H1 (cell line): ENCODE measurements around the gene GULP1. TPM values are rescaled to one million over a fixed set of nuclear protein-coding genes. Genes with fewer than 3 reads are reported as not detected.

Experiments used
- CTCF ChIA-PET: fragments of 300-600 bp; sonication (Branson Sonifier 250); formaldehyde crosslinking; loops from one replicate; lab custom pipeline; 2021; ENCODE audit not compliant: partially characterized antibody; lab: Charles Lee
- POLR2A ChIA-PET: fragments of 300-600 bp; sonication (Branson Sonifier 250); formaldehyde crosslinking; loops from one replicate; lab custom pipeline; 2021; ENCODE audit warnings: inconsistent platforms; ENCODE audit not compliant: partially characterized antibody; lab: Charles Lee
- DNase-seq, 2 experiments: peaks; one replicate each; pipeline versions ENCODE4 v3.0.0 to v3.0.0-alpha.2; 2010 to 2022; ENCODE audit warnings: low spot score in 2 of 2, low read depth in 1 of 2, mixed read lengths in 1 of 2
- FAIRE-seq: peaks from 2 replicates; lab custom pipeline; 2011; peaks lifted over from hg19 to GRCh38; lab: Jason Lieb, UNC
- H2AFZ ChIP-seq: 2 replicates; pipeline ENCODE4 v1.8.1; 2012; ENCODE audit warnings: low read length, inconsistent platforms
- H2AK5ac ChIP-seq: 2 replicates; pipeline ENCODE4 v1.6.1; 2013; ENCODE audit warnings: low read depth, low read length
- H2BK120ac ChIP-seq: replicated peaks from 2 replicates; pipeline ENCODE3; 2013; ENCODE audit warnings: low read depth, low read length, inconsistent platforms
- H2BK12ac ChIP-seq: 2 replicates; pipeline ENCODE4 v1.6.1; 2013; ENCODE audit warnings: low read depth, low read length
- H2BK15ac ChIP-seq: 2 replicates; pipeline ENCODE4 v1.6.1; 2013; ENCODE audit warnings: low read length
- H2BK20ac ChIP-seq: 2 replicates; pipeline ENCODE4 v1.6.1; 2013; ENCODE audit warnings: low read length
- H2BK5ac ChIP-seq: 2 replicates; pipeline ENCODE4 v1.6.1; 2013; ENCODE audit warnings: low read depth, low read length
- H3K14ac ChIP-seq: 2 replicates; pipeline ENCODE4 v1.6.1; 2013; ENCODE audit warnings: inconsistent platforms; ENCODE audit not compliant: insufficient read length
- H3K18ac ChIP-seq: 2 replicates; pipeline ENCODE4 v1.6.1; 2013; ENCODE audit warnings: low read length; ENCODE audit errors: extremely low read depth
- H3K23ac ChIP-seq: 2 replicates; pipeline ENCODE4 v1.6.1; 2013; ENCODE audit warnings: inconsistent platforms; ENCODE audit not compliant: insufficient read length
- H3K23me2 ChIP-seq: 2 replicates; pipeline ENCODE4 v1.6.1; 2013; ENCODE audit warnings: low read depth, low read length
- H3K27ac ChIP-seq: 2 replicates; pipeline ENCODE4 v1.6.1; 2011; ENCODE audit warnings: low read depth, low read length, inconsistent platforms
- H3K27me3 ChIP-seq, 4 experiments: replicated peaks in 1 of 4; 1 replicate in 1 of 4; 2 replicates in 3 of 4; pipeline versions ENCODE4 v1.6.1 to v1.8.1; 2011 to 2013; ENCODE audit warnings: low read length in 3 of 4, mild to moderate bottlenecking in 3 of 4, inconsistent platforms in 2 of 4, mixed read lengths in 2 of 4, moderate library complexity in 1 of 4; ENCODE audit not compliant: control insufficient read depth in 3 of 4, insufficient read depth in 3 of 4; ENCODE audit errors: extremely low read depth in 1 of 4
- H3K36me3 ChIP-seq, 4 experiments: 2 replicates each; pipeline versions ENCODE4 v1.6.1 to v1.8.1; 2011 to 2013; ENCODE audit warnings: mild to moderate bottlenecking in 4 of 4, low read length in 3 of 4, moderate library complexity in 2 of 4, control low read depth in 1 of 4, inconsistent platforms in 1 of 4; ENCODE audit not compliant: insufficient read depth in 4 of 4, control insufficient read depth in 2 of 4
- H3K4ac ChIP-seq: replicated peaks from 2 replicates; pipeline ENCODE3; 2013; ENCODE audit warnings: low read length, low read depth, mixed read lengths, inconsistent platforms; ENCODE audit not compliant: insufficient read length
- H3K4me1 ChIP-seq, 4 experiments: replicated peaks in 1 of 4; 1 replicate in 1 of 4; 2 replicates in 3 of 4; pipeline versions ENCODE4 v1.6.1 to v1.8.1; 2011 to 2013; ENCODE audit warnings: low read length in 3 of 4, inconsistent platforms in 2 of 4, mixed read lengths in 1 of 4; ENCODE audit not compliant: insufficient read depth in 4 of 4, control insufficient read depth in 3 of 4
- H3K4me2 ChIP-seq, 2 experiments: 2 replicates each; pipeline versions ENCODE4 v1.6.1 to v1.8.1; 2011 to 2013; ENCODE audit warnings: low read depth in 2 of 2, low read length in 2 of 2, control low read depth in 1 of 2, inconsistent platforms in 1 of 2, mild to moderate bottlenecking in 1 of 2; ENCODE audit not compliant: insufficient read depth in 1 of 2
- H3K4me3 ChIP-seq, 4 experiments: fragments of 200-600, 300-600 bp in 1 of 4; sonication (generic), shearing (Covaris generic), sonication (Bioruptor Twin) in 1 of 4; 2 replicates each; pipeline versions ENCODE4 v1.5.1 to v1.8.1; 2011 to 2016; ENCODE audit warnings: low read length in 4 of 4, low read depth in 3 of 4, control low read depth in 2 of 4, inconsistent platforms in 2 of 4, mild to moderate bottlenecking in 2 of 4, mixed read lengths in 1 of 4, moderate library complexity in 1 of 4; ENCODE audit not compliant: insufficient read depth in 2 of 4; ENCODE audit errors: extremely low read depth in 1 of 4
- H3K56ac ChIP-seq: replicated peaks from 2 replicates; pipeline ENCODE3; 2013; ENCODE audit warnings: low read depth, mild to moderate bottlenecking, mixed read lengths, low read length, inconsistent platforms; ENCODE audit not compliant: insufficient read length
- H3K79me1 ChIP-seq: 2 replicates; pipeline ENCODE4 v1.6.1; 2013; ENCODE audit warnings: low read depth, low read length, control low read depth
- H3K79me2 ChIP-seq, 2 experiments: 2 replicates each; pipeline versions ENCODE4 v1.6.1 to v1.8.1; 2012 to 2013; ENCODE audit warnings: low read length in 2 of 2, mild to moderate bottlenecking in 2 of 2, inconsistent platforms in 1 of 2; ENCODE audit not compliant: insufficient read depth in 2 of 2, control insufficient read depth in 1 of 2
- H3K9ac ChIP-seq, 4 experiments: replicated peaks in 1 of 4; 1 replicate in 1 of 4; 2 replicates in 3 of 4; pipeline versions ENCODE4 v1.6.1 to v1.8.1; 2011 to 2013; ENCODE audit warnings: low read depth in 3 of 4, low read length in 3 of 4, control low read depth in 2 of 4, mild to moderate bottlenecking in 2 of 4, moderate library complexity in 2 of 4, inconsistent platforms in 1 of 4; ENCODE audit errors: extremely low read depth in 1 of 4
- H3K9me3 ChIP-seq, 2 experiments: 2 replicates each; pipeline versions ENCODE4 v1.6.1 to v1.8.1; 2012 to 2013; ENCODE audit warnings: mild to moderate bottlenecking in 2 of 2, moderate library complexity in 2 of 2, control low read depth in 1 of 2, inconsistent platforms in 1 of 2, low read depth in 1 of 2, low read length in 1 of 2, mixed read lengths in 1 of 2; ENCODE audit not compliant: insufficient read depth in 2 of 2
- H4K20me1 ChIP-seq, 2 experiments: replicated peaks in 1 of 2; 2 replicates each; pipeline versions ENCODE3 to v1.8.1; 2011 to 2013; ENCODE audit warnings: inconsistent platforms in 2 of 2, low read length in 2 of 2, mild to moderate bottlenecking in 1 of 2; ENCODE audit not compliant: insufficient read depth in 2 of 2, control insufficient read depth in 1 of 2
- H4K5ac ChIP-seq: 2 replicates; pipeline ENCODE4 v1.6.1; 2013; ENCODE audit warnings: low read length, low read depth, mixed read lengths, inconsistent platforms; ENCODE audit not compliant: insufficient read length
- H4K8ac ChIP-seq: 2 replicates; pipeline ENCODE4 v1.8.0; 2013; ENCODE audit warnings: mild to moderate bottlenecking, moderate library complexity, low read length, inconsistent platforms; ENCODE audit not compliant: insufficient read depth; ENCODE audit errors: extremely low read depth
- H4K91ac ChIP-seq: replicated peaks from 2 replicates; pipeline ENCODE3; 2013; ENCODE audit warnings: low read length, mixed read lengths, inconsistent platforms; ENCODE audit not compliant: insufficient read length
- ATF3 ChIP-seq: IDR thresholded peaks from 2 replicates; pipeline ENCODE4 v1.6.1; 2011; ENCODE audit warnings: low read depth, mild to moderate bottlenecking, low read length; ENCODE audit not compliant: insufficient read depth
- BACH1 ChIP-seq: IDR thresholded peaks from 2 replicates; pipeline ENCODE4 v1.6.1; 2012; ENCODE audit warnings: low read length, improper control_type of control experiment
- BCL11A ChIP-seq, 2 experiments: IDR thresholded peaks; one replicate each; pipeline ENCODE4 v1.6.1; 2011; ENCODE audit warnings: low read depth in 2 of 2, low read length in 2 of 2, mild to moderate bottlenecking in 2 of 2
- CBX5 ChIP-seq: fragments of 300-800, 300-1000 bp; sonication (generic); IDR thresholded peaks from 2 replicates; pipeline ENCODE4 v1.7.1; 2016; ENCODE audit warnings: antibody characterized with exemption, low read length, low read depth
- CBX8 ChIP-seq: fragments of 300-800, 300-1000 bp; sonication (generic); IDR thresholded peaks from 2 replicates; pipeline ENCODE4 v1.7.1; 2016; ENCODE audit warnings: low read depth, low read length, borderline replicate concordance
- CREB1 ChIP-seq: IDR thresholded peaks from 2 replicates; pipeline ENCODE4 v1.6.1; 2012; ENCODE audit warnings: inconsistent platforms
- JUN ChIP-seq: IDR thresholded peaks from 2 replicates; pipeline ENCODE4 v1.6.1; 2011; ENCODE audit warnings: low read depth, mild to moderate bottlenecking, improper control_type of control experiment, low read length
- JUND ChIP-seq: IDR thresholded peaks from 2 replicates; pipeline ENCODE4 v1.6.1; 2011; ENCODE audit warnings: mild to moderate bottlenecking, improper control_type of control experiment, low read length
- PHF8 ChIP-seq: fragments of 200-600 bp; sonication (generic); conservative IDR thresholded peaks from 2 replicates; pipeline ENCODE4 v1.7.1; 2012; ENCODE audit warnings: low read depth, mild to moderate bottlenecking, inconsistent platforms, low read length, moderate library complexity
- SIN3A ChIP-seq, 2 experiments: IDR thresholded peaks in 1 of 2; conservative IDR thresholded peaks in 1 of 2; 2 replicates each; pipeline ENCODE4 v1.6.1; 2011 to 2012; ENCODE audit warnings: low read length in 2 of 2, improper control_type of control experiment in 1 of 2, low read depth in 1 of 2, mild to moderate bottlenecking in 1 of 2
- SIX5 ChIP-seq: IDR thresholded peaks from 2 replicates; pipeline ENCODE4 v1.6.1; 2011; ENCODE audit warnings: mild to moderate bottlenecking, low read depth, low read length
- SP1 ChIP-seq: IDR thresholded peaks from 2 replicates; pipeline ENCODE4 v1.6.1; 2011; ENCODE audit warnings: low read depth, low read length
- SP4 ChIP-seq: IDR thresholded peaks from 2 replicates; pipeline ENCODE4 v1.6.1; 2012; ENCODE audit warnings: low read length, inconsistent platforms
- TCF12 ChIP-seq: IDR thresholded peaks from 2 replicates; pipeline ENCODE4 v1.6.1; 2011; ENCODE audit warnings: low read depth, mild to moderate bottlenecking, low read length
- ZNF274 ChIP-seq: IDR thresholded peaks from 2 replicates; pipeline ENCODE4 v1.7.0; 2012; ENCODE audit warnings: low read length, borderline replicate concordance; ENCODE audit errors: extremely low read depth
- polyA plus RNA-seq, 7 experiments: library from polyadenylated mRNA; depleted of rRNA in 3 of 7; stranded (reverse) in 5 of 7; unstranded in 2 of 7; fragments of >200 nt in 5 of 7; fragments of 200-250 nt in 2 of 7; gene quantifications; 1 replicate in 5 of 7; 2 replicates in 1 of 7; 4 replicates in 1 of 7; pipeline versions ENCODE4 v1.2.1 to v1.2.3, GENCODE V29; 2011 to 2013; ENCODE audit warnings: missing spikeins in 2 of 7, mixed read lengths in 2 of 7
- total RNA-seq: library from RNA; stranded (reverse); fragmentation: NEBNext Ultra II Directional; extraction: Animal tissue kit (Norgen Biotek cat#: 25700); gene quantifications from 2 replicates; pipeline ENCODE4 v1.2.1, GENCODE V29; 2021

The GULP1 gene
- total and polyA plus RNA-seq, 2 of the 8 experiments (the other 6 are each of a cell fraction or from before 2014, with no cell fraction given): 69.7 to 139 TPM

DNA sequence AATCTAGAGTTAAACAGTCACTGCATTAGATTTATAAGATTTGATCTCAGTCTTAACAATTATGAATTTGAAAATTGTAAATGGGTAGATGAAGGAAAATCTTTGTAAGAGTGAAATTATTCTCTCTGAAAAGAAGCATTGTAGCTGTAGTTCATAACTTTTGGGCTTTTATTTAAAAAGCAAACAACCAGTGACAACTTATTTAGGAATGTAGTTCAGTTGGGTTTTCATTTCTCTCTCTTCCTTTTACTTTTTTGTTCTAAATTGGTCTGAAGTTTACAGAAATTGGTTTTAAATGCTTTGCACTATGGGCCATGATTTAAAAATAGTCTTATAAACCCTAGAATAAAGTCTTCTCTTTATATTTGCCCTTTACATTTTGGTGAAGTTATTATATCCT, 296.6 kb downstream of the GULP1 start:
- FAIRE-seq (no peak), DNase-seq (no peak)
- Histone ChIP-seq H2BK5ac (no peak overlapping the region), H4K5ac (no peak overlapping the region), H3K79me2 (no peaks in the 10 kb centered on the region), H2AK5ac (no peak overlapping the region), H3K4me1 (no peaks in the 10 kb centered on the region), H2BK20ac (no peak overlapping the region), H3K79me1 (no peaks in the 10 kb centered on the region), H2BK120ac (no peak overlapping the region), H3K14ac (no peak overlapping the region), H3K23me2 (no peaks in the 10 kb centered on the region), H4K20me1 (no peaks in the 10 kb centered on the region), H3K18ac (no peak overlapping the region), H3K4me2 (no peak overlapping the region), H3K36me3 (peaks cover 0 to 36% (median 9%) of the 10 kb centered on the region in 4 experiments; a peak in 4 of 8 replicates), H4K91ac (no peak overlapping the region), H3K4me3 (no peak overlapping the region), H3K23ac (no peak overlapping the region), H3K27ac (no peak overlapping the region), H2BK15ac (no peak overlapping the region), H3K56ac (no peak overlapping the region), H4K8ac (no peak overlapping the region), H3K27me3 (no peaks in the 10 kb centered on the region), H3K9me3 (0 out of 4 replicates have a peak, but pooled peaks cover 0 to 2% of the 10 kb centered on the region in 2 experiments), H2BK12ac (no peak overlapping the region), H2AFZ (no peak overlapping the region), H3K4ac (no peak overlapping the region), H3K9ac (no peak overlapping the region)
- TF ChIP-seq TCF12 (no peak), CBX8 (no peak), SP4 (no peak), SIX5 (no peak), BCL11A (IDR thresholded peaks at IDR 0.05; ENCODE audit: low read depth in 2 of 2, low read length in 2 of 2) (no peak), JUND (no peak), PHF8 (no peak), CREB1 (no peak), SIN3A (conservative IDR thresholded peaks at IDR 0.05 in 1 of 2, IDR thresholded peaks at IDR 0.05 in 1 of 2; ENCODE audit: low read depth in 1 of 2, low read length in 2 of 2) (no peak), ZNF274 (no peak), ATF3 (no peak), JUN (no peak), CBX5 (no peak), BACH1 (no peak), SP1 (no peak)
- CTCF ChIA-PET: no interaction called here
- POLR2A ChIA-PET: no interaction called here
